WTC11 (cell line): Measurements from ENCODE around the gene TXNIP. TPM values are rescaled to one million over a fixed set of nuclear protein-coding genes. Genes with fewer than 3 reads are reported as not detected.
A peak's percentile ranks its signal among the peaks of the same experiment; 100 is the strongest.

Experiments used
- ATAC-seq: fragments of 200-7000 bp; cut with Tn5 transposase; 2 replicates; pipeline ENCODE4 v1.10.0; 2021; ENCODE audit warnings: mild to moderate bottlenecking, moderate library complexity
- CTCF ChIA-PET: fragments of 300-600 bp; sonication (Branson Sonifier 250); formaldehyde crosslinking; loops from one replicate; lab custom pipeline; 2021; ENCODE audit warnings: antibody characterized with exemption; lab: Charles Lee
- POLR2A ChIA-PET: fragments of 350-600 bp; sonication (Branson Sonifier 250); formaldehyde crosslinking; loops from one replicate; lab custom pipeline; 2021; ENCODE audit warnings: antibody characterized with exemption; lab: Charles Lee
- DNase-seq: peaks from one replicate; pipeline ENCODE4 v3.0.0; 2021; ENCODE audit warnings: low spot score
- H3K27ac Mint-ChIP-seq: 2 replicates; pipeline ENCODE4 v1.8.0; 2021; ENCODE audit warnings: mixed read lengths
- H3K27me3 Mint-ChIP-seq: 2 replicates; pipeline ENCODE4 v1.8.0; 2021; ENCODE audit warnings: low read depth, mild to moderate bottlenecking, moderate library complexity, mixed read lengths
- H3K36me3 Mint-ChIP-seq: 2 replicates; pipeline ENCODE4 v1.8.0; 2021; ENCODE audit warnings: mixed read lengths
- H3K4me1 Mint-ChIP-seq: 2 replicates; pipeline ENCODE4 v1.8.0; 2022; ENCODE audit warnings: mixed read lengths
- H3K4me3 Mint-ChIP-seq: 2 replicates; pipeline ENCODE4 v1.8.0; 2021; ENCODE audit warnings: mild to moderate bottlenecking, moderate library complexity, mixed read lengths
- H3K9me3 Mint-ChIP-seq: 2 replicates; pipeline ENCODE4 v1.8.0; 2021; ENCODE audit warnings: mixed read lengths
- CREB1 ChIP-seq: sonication (generic); formaldehyde crosslinking; IDR thresholded peaks from 2 replicates; pipeline ENCODE4 v1.8.0; 2023; ENCODE audit warnings: mild to moderate bottlenecking, missing genetic modification reagents
- FOXJ3 ChIP-seq: sonication (generic); formaldehyde crosslinking; IDR thresholded peaks from 2 replicates; pipeline ENCODE4 v1.9.0; 2021; ENCODE audit warnings: missing genetic modification reagents, mild to moderate bottlenecking, borderline replicate concordance
- GABPB1 ChIP-seq: sonication (generic); formaldehyde crosslinking; IDR thresholded peaks from 2 replicates; pipeline ENCODE4 v1.8.1; 2023; ENCODE audit warnings: mild to moderate bottlenecking, missing genetic modification reagents
- IRF2 ChIP-seq: sonication (generic); formaldehyde crosslinking; IDR thresholded peaks from 2 replicates; pipeline ENCODE4 v1.8.0; 2022; ENCODE audit warnings: low read depth, missing genetic modification reagents, borderline replicate concordance
- JAZF1 ChIP-seq: fragments of 250-450 bp; sonication (Bioruptor Pico); IDR thresholded peaks from 2 replicates; pipeline ENCODE4 v1.9.0; 2021; ENCODE audit warnings: moderate library complexity, mild to moderate bottlenecking, inconsistent platforms
- JUN ChIP-seq: sonication (generic); formaldehyde crosslinking; IDR thresholded peaks from 2 replicates; pipeline ENCODE4 v1.8.0; 2023; ENCODE audit warnings: mild to moderate bottlenecking, missing genetic modification reagents
- NFYB ChIP-seq: sonication (generic); formaldehyde crosslinking; conservative IDR thresholded peaks from 2 replicates; pipeline ENCODE4 v1.8.0; 2022; ENCODE audit warnings: low read depth, missing genetic modification reagents
- NR1H2 ChIP-seq: sonication (generic); formaldehyde crosslinking; IDR thresholded peaks from 2 replicates; pipeline ENCODE4 v1.9.0; 2021; ENCODE audit warnings: mild to moderate bottlenecking, moderate library complexity, missing genetic modification reagents
- SMAD4 ChIP-seq: sonication (generic); formaldehyde crosslinking; IDR thresholded peaks from 2 replicates; pipeline ENCODE4 v1.8.0; 2022; ENCODE audit warnings: mild to moderate bottlenecking, missing genetic modification reagents
- TEAD4 ChIP-seq: sonication (generic); formaldehyde crosslinking; IDR thresholded peaks from 2 replicates; pipeline ENCODE4 v1.8.0; 2022; ENCODE audit warnings: mild to moderate bottlenecking, missing genetic modification reagents
- TP53 ChIP-seq: sonication (generic); formaldehyde crosslinking; IDR thresholded peaks from 2 replicates; pipeline ENCODE4 v1.8.1; 2023; ENCODE audit warnings: mild to moderate bottlenecking, missing genetic modification reagents
- ZNF219 ChIP-seq: sonication (generic); formaldehyde crosslinking; IDR thresholded peaks from 2 replicates; pipeline ENCODE4 v1.8.0; 2023; ENCODE audit warnings: missing genetic modification reagents, mild to moderate bottlenecking, borderline replicate concordance
- ZNF416 ChIP-seq: fragments of 250-450 bp; sonication (Bioruptor Pico); IDR thresholded peaks from 2 replicates; pipeline ENCODE4 v1.9.0; 2021; ENCODE audit warnings: mild to moderate bottlenecking, inconsistent platforms
- ZNF671 ChIP-seq: fragments of 250-450 bp; sonication (Bioruptor Pico); IDR thresholded peaks from 2 replicates; pipeline ENCODE4 v1.8.0; 2021; ENCODE audit warnings: mild to moderate bottlenecking
- total RNA-seq: library from RNA; stranded (reverse); gene quantifications from 3 replicates; pipeline ENCODE4 v1.2.3, GENCODE V29; 2021
- TF ChIP-seq, protein P1 (sequence below): sonication (generic); formaldehyde crosslinking; IDR thresholded peaks from 2 replicates; pipeline ENCODE4 v1.8.1; 2023; ENCODE audit warnings: mild to moderate bottlenecking, missing genetic modification reagents, borderline replicate concordance
- TF ChIP-seq, protein P2 (sequence below): sonication (generic); formaldehyde crosslinking; IDR thresholded peaks from 2 replicates; pipeline ENCODE4 v1.8.1; 2022; ENCODE audit warnings: mild to moderate bottlenecking, missing genetic modification reagents, moderate library complexity, borderline replicate concordance
- TF ChIP-seq, protein P3 (sequence below): fragments of 250-450 bp; sonication (Bioruptor Pico); IDR thresholded peaks from 2 replicates; pipeline ENCODE4 v2.1.2; 2022; ENCODE audit warnings: mild to moderate bottlenecking, moderate library complexity
- TF ChIP-seq, protein P4 (sequence below): sonication (generic); formaldehyde crosslinking; IDR thresholded peaks from 2 replicates; pipeline ENCODE4 v1.8.1; 2023; ENCODE audit warnings: mild to moderate bottlenecking, missing genetic modification reagents
- TF ChIP-seq, protein P5 (sequence below): sonication (generic); formaldehyde crosslinking; IDR thresholded peaks from 2 replicates; pipeline ENCODE4 v1.8.0; 2023; ENCODE audit warnings: missing genetic modification reagents
- TF ChIP-seq, protein P6 (sequence below): sonication (generic); formaldehyde crosslinking; IDR thresholded peaks from 2 replicates; pipeline ENCODE4 v1.8.0; 2023; ENCODE audit warnings: mild to moderate bottlenecking, missing genetic modification reagents

The TXNIP gene
- total RNA-seq, 1 experiment from 2014 or later, result 56.7 TPM

DNA sequence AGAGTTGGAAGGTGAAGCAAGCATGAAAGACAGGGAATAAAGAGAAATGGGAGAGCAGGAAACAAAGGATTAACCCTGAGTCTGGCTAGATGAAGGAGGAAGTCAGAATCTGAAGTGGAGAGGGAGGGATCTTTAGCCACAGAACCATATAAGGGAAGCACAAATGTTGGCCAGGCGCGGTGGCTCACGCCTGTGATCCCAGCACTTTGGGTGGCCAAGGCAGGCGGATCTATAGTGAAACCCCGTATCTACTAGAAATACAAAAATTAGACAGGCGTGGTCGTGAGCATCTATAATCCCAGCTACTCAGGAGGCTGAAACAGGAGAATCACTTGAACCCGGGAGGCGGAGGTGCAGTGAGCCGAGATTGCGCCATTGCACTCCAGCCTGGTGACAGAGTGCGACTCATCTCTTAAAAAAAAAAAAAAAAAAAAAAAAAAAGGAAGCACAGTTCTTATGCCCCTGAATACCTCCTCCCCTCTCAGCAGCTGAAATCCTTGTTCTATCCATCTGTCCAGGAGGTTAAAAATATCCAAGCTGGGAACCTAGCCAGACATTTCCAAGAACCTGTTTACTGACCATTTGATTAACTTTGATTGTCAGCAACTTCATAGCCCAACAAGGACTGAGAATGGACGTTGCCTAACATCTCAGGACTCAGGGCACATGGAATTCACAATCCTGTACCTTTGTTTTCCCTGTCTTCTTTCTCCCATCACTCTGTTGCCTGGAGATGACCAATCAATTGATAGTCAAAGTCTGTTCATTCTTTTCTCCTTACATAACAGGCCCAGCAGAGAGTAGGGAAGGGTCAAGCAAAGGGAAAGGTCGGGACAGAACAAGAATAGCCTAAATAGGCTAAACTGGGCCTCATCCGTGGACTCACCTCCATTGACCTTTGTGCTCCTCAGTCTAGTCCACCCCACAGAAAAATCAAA is 10.6 kb downstream of the TXNIP start (continued):
- TF ChIP-seq, protein P1, sequence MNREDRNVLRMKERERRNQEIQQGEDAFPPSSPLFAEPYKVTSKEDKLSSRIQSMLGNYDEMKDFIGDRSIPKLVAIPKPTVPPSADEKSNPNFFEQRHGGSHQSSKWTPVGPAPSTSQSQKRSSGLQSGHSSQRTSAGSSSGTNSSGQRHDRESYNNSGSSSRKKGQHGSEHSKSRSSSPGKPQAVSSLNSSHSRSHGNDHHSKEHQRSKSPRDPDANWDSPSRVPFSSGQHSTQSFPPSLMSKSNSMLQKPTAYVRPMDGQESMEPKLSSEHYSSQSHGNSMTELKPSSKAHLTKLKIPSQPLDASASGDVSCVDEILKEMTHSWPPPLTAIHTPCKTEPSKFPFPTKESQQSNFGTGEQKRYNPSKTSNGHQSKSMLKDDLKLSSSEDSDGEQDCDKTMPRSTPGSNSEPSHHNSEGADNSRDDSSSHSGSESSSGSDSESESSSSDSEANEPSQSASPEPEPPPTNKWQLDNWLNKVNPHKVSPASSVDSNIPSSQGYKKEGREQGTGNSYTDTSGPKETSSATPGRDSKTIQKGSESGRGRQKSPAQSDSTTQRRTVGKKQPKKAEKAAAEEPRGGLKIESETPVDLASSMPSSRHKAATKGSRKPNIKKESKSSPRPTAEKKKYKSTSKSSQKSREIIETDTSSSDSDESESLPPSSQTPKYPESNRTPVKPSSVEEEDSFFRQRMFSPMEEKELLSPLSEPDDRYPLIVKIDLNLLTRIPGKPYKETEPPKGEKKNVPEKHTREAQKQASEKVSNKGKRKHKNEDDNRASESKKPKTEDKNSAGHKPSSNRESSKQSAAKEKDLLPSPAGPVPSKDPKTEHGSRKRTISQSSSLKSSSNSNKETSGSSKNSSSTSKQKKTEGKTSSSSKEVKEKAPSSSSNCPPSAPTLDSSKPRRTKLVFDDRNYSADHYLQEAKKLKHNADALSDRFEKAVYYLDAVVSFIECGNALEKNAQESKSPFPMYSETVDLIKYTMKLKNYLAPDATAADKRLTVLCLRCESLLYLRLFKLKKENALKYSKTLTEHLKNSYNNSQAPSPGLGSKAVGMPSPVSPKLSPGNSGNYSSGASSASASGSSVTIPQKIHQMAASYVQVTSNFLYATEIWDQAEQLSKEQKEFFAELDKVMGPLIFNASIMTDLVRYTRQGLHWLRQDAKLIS (CRISPR knock-in tag), result no peak
- TF ChIP-seq ZNF416 (CRISPR knock-in tag) (no peak), ZNF671 (CRISPR knock-in tag) (no peak), GABPB1 (no peak)

DNA sequence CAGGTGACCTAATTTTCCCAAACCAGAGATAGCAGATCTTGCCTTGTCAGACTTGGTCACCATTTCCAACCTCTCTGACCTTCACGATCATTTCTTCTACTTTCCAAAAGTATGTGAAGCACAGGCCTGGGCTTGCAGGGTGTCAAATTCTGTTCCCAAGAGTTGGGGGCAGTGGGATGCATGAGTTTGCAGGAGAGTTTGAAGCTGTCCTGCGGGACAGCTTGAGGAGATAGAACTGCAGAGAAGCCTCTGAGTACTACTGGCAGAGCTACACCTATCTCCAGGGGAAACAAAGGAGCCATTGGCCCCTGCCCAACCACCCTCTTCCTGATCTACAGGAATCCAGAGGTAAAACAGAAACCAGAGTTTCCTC is 11.3 kb downstream of the TXNIP start:
- POLR2A ChIA-PET, result interaction anchor here (0.5 kb wide), 1 partner anchor 26 kb away, joined by 4 read pairs; no protein-coding TSS in a partner anchor
- Mint-ChIP-seq H3K27me3 (no peaks in the 10 kb centered on the region; the same call in none of the 2 replicates), H3K4me3 (no peak overlapping the region), H3K9me3 (no peaks in the 10 kb centered on the region), H3K4me1 (peaks cover 32% of the 10 kb centered on the region), H3K36me3 (no peaks in the 10 kb centered on the region), H3K27ac (peak overlapping the region; percentile 68; the same call in 1 of the 2 replicates)
- CTCF ChIA-PET, result interaction anchor here (1.9 kb wide), 1 partner anchor 22 kb away, joined by 8 read pairs; no protein-coding TSS in a partner anchor
- DNase-seq (no peak), ATAC-seq (peak; percentile 50)
- TF ChIP-seq, protein P2, sequence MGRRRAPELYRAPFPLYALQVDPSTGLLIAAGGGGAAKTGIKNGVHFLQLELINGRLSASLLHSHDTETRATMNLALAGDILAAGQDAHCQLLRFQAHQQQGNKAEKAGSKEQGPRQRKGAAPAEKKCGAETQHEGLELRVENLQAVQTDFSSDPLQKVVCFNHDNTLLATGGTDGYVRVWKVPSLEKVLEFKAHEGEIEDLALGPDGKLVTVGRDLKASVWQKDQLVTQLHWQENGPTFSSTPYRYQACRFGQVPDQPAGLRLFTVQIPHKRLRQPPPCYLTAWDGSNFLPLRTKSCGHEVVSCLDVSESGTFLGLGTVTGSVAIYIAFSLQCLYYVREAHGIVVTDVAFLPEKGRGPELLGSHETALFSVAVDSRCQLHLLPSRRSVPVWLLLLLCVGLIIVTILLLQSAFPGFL, result no peak
- TF ChIP-seq TP53 (CRISPR knock-in tag), result no peak
- no peak for TF ChIP-seq NR1H2
- TF ChIP-seq JAZF1, result no peak
- TF ChIP-seq SMAD4 (CRISPR knock-in tag), result no peak
- TF ChIP-seq, protein P3, sequence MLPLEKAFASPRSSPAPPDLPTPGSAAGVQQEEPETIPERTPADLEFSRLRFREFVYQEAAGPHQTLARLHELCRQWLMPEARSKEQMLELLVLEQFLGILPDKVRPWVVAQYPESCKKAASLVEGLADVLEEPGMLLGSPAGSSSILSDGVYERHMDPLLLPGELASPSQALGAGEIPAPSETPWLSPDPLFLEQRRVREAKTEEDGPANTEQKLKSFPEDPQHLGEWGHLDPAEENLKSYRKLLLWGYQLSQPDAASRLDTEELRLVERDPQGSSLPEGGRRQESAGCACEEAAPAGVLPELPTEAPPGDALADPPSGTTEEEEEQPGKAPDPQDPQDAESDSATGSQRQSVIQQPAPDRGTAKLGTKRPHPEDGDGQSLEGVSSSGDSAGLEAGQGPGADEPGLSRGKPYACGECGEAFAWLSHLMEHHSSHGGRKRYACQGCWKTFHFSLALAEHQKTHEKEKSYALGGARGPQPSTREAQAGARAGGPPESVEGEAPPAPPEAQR (CRISPR knock-in tag), result no peak

DNA sequence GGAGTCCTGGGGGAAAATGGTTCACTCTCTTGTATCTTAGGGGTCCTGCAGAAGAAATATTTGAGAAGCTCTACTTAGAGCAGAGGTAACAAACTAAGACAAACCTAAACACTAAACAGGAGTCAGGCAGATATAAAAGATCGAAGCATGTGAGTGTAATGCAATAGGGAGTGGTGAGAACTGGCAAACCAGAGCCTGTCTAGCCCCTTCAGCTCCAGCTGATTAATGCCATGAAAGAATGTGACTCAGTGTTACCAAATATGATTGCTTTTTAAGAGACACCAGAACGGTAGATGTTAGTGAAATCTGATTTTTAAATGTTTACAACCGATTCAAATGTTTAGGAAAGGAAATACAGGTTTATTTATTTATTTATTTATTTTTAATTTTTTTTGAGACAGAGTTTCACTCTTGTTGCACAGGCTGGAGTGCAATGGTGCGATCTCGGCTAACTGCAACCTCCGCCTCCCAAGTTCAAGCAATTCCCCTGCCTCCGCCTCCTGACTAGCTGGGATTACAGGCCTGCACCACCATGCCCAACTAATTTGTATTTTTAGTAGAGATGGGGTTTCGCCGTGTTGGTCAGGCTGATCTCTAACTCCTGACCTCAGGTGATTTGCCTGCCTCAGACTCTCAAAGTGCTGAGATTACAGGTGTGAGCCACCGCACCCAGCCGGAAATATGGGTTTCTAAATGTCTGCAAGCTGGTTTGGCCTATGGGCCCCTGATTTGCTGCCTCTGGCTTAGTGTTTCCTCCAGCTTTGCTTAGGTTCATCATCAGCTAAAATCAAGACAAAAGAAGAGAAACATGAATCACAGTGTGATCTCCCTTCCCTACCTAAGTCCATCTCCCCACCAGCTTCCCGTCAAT is 12.2 kb downstream of the TXNIP start:
- no peak overlapping the region for H3K4me3 Mint-ChIP-seq
- no peak overlapping the region for H3K27ac Mint-ChIP-seq
- CTCF ChIA-PET, result interaction anchor here (1.4 to 1.9 kb wide), 2 partner anchors 12 to 23 kb away, joined by 3 to 8 read pairs; no protein-coding TSS in a partner anchor
- ATAC-seq (no peak), DNase-seq (no peak)
- H3K4me1 Mint-ChIP-seq, result peaks cover 32% of the 10 kb centered on the region
- no peaks in the 10 kb centered on the region; the same call in none of the 2 replicates for H3K27me3 Mint-ChIP-seq
- POLR2A ChIA-PET, result interaction anchor here (0.5 kb wide), 1 partner anchor 27 kb away, joined by 4 read pairs; no protein-coding TSS in a partner anchor
- no peaks in the 10 kb centered on the region for H3K36me3 Mint-ChIP-seq
- no peaks in the 10 kb centered on the region for H3K9me3 Mint-ChIP-seq
- TF ChIP-seq JUN (CRISPR knock-in tag), result no peak
- TF ChIP-seq, protein P4, sequence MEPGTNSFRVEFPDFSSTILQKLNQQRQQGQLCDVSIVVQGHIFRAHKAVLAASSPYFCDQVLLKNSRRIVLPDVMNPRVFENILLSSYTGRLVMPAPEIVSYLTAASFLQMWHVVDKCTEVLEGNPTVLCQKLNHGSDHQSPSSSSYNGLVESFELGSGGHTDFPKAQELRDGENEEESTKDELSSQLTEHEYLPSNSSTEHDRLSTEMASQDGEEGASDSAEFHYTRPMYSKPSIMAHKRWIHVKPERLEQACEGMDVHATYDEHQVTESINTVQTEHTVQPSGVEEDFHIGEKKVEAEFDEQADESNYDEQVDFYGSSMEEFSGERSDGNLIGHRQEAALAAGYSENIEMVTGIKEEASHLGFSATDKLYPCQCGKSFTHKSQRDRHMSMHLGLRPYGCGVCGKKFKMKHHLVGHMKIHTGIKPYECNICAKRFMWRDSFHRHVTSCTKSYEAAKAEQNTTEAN (CRISPR knock-in tag), result no peak
- no peak for TF ChIP-seq TEAD4
- TF ChIP-seq IRF2, result no peak
- no peak for TF ChIP-seq ZNF219 (CRISPR knock-in tag)
- no peak for TF ChIP-seq FOXJ3 (CRISPR knock-in tag)
- TF ChIP-seq CREB1 (CRISPR knock-in tag), result no peak
- no peak for TF ChIP-seq NFYB
- TF ChIP-seq, protein P5, sequence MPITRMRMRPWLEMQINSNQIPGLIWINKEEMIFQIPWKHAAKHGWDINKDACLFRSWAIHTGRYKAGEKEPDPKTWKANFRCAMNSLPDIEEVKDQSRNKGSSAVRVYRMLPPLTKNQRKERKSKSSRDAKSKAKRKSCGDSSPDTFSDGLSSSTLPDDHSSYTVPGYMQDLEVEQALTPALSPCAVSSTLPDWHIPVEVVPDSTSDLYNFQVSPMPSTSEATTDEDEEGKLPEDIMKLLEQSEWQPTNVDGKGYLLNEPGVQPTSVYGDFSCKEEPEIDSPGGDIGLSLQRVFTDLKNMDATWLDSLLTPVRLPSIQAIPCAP (CRISPR knock-in tag), result no peak
- TF ChIP-seq, protein P6, sequence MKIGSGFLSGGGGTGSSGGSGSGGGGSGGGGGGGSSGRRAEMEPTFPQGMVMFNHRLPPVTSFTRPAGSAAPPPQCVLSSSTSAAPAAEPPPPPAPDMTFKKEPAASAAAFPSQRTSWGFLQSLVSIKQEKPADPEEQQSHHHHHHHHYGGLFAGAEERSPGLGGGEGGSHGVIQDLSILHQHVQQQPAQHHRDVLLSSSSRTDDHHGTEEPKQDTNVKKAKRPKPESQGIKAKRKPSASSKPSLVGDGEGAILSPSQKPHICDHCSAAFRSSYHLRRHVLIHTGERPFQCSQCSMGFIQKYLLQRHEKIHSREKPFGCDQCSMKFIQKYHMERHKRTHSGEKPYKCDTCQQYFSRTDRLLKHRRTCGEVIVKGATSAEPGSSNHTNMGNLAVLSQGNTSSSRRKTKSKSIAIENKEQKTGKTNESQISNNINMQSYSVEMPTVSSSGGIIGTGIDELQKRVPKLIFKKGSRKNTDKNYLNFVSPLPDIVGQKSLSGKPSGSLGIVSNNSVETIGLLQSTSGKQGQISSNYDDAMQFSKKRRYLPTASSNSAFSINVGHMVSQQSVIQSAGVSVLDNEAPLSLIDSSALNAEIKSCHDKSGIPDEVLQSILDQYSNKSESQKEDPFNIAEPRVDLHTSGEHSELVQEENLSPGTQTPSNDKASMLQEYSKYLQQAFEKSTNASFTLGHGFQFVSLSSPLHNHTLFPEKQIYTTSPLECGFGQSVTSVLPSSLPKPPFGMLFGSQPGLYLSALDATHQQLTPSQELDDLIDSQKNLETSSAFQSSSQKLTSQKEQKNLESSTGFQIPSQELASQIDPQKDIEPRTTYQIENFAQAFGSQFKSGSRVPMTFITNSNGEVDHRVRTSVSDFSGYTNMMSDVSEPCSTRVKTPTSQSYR (CRISPR knock-in tag), result no peak
